HS-5 (cell line): ENCODE data around the gene ADRA2B.
A peak's percentile ranks its signal among the peaks of the same experiment; 100 is the strongest.
"Not testable (repeated sequence)": the region's sequence is repeated elsewhere in the genome, so short reads cannot be mapped to it uniquely, and the experiment has no call there.

Source experiments
- DNase-seq: peaks from one replicate; pipeline ENCODE4 v3.0.0-alpha.2; 2012; ENCODE audit warnings: low read depth

ADRA2B gene

DNA sequence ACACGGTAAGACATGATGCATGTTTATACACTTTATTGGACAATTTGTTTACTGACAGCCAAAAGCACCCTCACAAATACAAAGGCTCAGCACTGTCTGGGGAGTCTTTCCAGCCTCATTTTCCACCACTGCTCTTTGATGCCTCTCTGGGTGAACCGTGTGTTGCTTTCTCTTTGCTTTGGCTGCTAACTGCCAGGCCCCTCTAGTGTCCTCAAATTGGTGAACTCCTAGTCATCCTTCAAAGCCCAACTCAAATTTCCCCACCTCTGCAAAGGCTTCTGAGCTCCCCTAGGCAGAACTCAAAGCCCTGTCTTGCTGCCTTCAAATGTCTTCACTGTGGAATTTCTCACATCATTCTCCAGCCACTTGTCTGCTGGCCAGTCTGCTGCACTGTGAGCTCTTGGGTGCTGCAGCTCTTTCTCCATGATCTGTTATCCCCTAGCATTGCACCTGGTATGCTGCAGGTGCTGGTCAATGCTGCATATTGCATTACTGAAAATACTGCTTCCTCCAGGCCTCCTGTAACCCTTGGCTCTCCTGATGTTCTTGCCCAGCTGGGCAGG lies 49.2 kb downstream of the ADRA2B start:
- DNase-seq = not testable (repeated sequence)

DNA sequence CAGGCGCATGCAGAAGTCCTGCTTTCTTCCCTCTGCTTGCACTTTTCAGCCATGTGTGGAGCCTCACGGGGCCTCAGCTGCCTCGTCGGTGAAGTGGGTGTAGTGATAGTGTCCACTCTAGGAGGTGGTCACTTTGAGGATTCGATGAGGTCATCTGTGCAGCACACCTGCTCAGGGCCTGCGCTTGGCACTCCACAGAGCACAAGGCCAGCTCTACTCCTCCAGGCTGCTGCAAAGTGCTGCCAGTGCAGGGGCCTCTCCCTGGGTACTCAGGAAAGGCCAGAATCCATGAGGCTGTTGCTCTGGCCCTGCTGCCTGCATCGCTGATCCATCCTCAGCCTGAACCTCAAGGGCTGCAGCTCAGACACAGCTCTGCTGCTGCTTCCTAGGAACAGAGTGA lies 49.9 kb downstream of the ADRA2B start:
- not testable (repeated sequence) for DNase-seq

DNA sequence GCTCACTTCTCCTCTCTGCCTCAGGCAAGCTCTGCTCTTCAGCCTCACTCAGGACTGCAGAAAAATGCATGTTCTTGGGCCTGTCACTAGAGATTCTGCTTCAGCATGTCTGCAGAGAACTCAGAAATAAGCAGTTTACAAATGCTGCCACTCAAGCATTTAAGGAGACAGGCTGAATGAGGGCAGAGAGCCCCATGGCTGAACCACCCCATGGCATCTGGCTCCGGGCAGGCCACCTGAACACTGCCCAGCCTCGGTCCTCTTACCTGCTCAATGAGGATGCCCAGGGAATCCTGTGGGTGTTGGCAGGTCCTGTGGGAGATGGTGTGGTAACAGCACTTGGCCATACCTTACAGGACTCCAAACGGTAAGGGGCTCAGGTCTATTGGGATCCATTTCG lies 50.4 kb downstream of the ADRA2B start:
- not testable (repeated sequence) for DNase-seq

DNA sequence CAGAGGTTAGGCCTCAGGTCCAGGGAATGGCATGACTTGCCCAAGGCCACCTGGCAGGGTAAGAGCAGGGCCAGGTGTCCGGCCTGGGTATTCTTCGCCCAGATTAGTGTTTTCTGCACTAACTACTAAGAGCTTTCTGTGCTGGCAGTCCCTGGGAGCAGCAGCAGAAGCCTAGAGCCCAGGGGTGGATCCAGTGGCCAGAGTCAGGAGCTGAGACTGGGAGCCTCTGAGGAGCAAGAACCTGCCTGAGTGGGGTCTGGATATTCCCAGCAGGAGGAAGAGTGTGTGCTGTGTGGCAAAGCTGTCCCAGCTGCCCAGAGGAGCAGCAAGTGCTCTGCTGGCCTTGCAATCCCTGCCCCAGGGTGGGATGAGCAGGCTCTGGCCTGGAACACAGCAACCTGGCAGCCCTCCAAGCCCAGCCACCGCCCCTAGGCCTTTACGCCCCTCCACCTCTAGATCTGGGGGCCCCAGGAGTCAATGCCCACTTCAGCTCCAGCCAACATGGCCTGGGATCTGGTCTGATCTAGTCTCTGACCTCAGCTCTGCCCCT lies 50.9 kb downstream of the ADRA2B start:
- no peak for DNase-seq

DNA sequence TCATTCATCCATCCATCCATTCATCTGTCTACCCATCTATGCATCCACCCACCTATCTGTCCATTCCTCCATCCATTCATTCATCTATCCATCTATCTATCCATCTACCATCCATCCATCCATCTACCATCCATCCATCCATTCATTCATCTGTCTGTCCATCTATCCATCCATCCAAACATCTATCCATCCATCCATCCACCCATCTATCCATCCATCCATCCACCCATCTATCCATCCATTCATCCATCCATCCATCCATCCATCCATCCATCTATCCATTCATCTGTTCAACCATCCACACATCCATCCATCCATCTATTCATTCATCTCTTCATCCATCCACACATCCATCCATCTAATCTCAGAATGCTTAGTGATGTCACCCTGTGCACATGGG lies 51.6 kb downstream of the ADRA2B start:
- not testable (repeated sequence) for DNase-seq

DNA sequence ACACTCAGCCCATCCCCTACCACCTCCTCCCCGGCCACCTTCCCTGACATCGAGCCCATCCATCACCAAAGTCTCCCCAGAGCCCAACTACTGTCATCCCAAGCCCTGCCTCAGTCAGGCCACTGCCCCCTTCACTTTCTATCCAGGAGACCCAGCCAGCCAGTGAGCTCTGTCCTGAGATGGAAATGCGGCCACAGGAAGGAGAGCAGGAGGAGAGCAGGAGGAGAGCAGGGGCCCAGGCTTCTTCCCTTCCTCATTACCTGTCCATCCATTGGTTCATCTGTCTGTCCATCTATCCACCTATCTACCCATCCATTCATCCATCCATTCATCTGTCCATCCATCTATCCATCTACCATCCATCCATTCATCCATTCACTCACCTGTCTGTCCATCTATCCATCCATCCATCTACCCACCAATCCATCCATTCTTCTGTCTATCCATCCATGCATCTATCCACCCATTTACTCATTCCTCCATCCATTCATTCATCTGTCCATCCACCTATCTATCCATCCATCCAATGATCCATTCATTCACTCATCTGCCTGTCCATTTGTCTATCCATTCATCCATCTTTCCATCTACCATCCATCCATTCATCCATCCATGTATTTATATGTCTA lies 52.2 kb downstream of the ADRA2B start:
- DNase-seq = not testable (repeated sequence)

DNA sequence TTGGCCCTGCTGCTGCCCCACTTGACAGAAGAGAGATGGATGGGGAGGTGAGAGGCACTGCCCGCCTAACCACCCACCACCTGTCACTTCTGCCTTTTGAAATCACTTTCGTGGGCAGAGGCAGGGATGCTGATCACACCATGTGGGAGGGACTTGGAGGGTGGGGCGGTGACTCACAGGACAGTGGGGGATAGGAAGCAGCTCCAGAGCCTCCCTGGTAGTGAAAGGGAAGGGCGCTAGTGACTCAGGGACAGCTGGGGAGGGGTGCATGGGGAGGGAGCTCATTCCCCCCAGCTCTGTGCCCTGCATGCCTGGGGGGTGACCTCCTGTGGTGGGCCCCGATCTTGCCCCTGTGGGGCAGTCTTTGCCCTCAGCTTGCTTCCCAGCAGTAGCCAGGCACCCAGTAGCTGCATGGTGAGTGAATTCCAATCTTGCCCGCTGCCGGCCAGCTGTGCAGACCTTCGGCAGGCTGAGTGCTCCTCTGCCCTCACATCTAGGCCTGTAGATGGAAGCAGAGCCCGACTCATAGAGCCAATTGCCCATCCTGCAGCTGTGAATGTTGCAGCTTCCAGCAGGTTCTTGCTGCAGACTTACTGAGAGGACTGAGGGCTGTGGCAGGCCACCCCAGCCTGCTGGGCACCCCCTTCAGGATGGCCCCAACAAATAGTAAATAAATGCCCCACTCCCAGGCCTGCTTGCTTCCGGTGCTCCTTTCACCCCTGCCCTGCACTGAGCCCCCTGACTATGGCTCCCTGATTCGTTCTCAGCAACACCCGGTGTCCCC lies 53.1 kb downstream of the ADRA2B start:
- DNase-seq = peak; percentile 95
